Caki2 (cell line): Measurements from ENCODE around the gene NATD1. TPM values are rescaled to one million over a fixed set of nuclear protein-coding genes. Genes with fewer than 3 reads are reported as not detected.

Source experiments
- DNase-seq: peaks from one replicate; pipeline ENCODE4 v3.0.0-alpha.2; 2015; ENCODE audit warnings: low read depth
- in situ Hi-C: cut with HindIII; loops from 2 replicates; pipeline ENCODE4 v1.10.0; 2016; ENCODE audit warnings: low sequenced_read_pairs, low pct_unique_long_range_greater_than_20kb, mixed read lengths
- total RNA-seq: library from RNA; depleted of rRNA; stranded (reverse); fragments of >200 nt; shearing (Covaris generic); gene quantifications from 2 replicates; pipeline ENCODE4 v1.2.3, GENCODE V29; 2014; ENCODE audit warnings: low replicate concordance; rRNA removed

Gene NATD1, protein sequence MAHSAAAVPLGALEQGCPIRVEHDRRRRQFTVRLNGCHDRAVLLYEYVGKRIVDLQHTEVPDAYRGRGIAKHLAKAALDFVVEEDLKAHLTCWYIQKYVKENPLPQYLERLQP
- total RNA-seq: 0.10 TPM in 1 of 2 replicates, not detected in the other

DNA sequence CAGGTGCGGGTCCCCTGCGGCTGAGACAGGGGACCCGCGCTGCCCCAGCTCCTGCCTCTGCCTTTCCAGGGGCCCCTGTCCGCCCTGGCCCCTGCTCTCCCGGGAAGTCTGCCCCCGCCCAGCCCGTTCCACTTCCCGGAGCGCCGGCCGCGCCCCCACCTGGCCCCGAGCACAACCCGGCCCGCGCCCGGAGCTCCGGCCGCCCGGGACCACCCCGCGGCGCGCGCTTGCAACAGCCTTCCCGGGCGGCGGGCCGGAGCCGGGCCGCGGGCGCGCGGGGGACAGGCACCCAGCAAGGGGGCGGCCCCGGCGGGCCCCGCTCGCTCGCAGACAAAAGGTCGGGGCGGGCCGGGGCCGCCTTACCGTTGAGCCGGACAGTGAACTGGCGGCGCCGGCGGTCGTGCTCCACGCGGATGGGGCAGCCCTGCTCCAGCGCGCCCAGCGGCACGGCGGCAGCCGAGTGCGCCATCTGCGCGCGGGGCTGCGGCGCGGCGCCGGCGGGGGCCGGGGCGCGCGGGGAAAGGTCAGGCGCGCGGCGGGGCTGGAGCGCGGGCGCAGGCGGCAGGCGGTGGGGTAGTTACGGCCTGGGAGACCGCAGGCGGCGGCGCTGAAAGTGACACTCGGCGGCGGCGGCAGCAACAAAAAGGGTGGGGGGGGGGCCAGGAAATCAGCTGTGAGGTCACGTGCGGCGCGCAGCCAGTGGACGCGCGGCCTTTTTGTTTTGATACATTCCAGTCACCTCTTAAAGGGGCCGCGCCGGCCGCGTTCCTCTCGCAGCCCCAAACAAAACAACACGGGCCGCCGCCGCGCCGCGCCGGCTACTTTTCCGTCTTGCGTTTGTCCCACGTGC is at the start of gene NATD1:
NATD1 (minus strand) TSS at position 615 of the 850 bp plus-strand sequence; CDS start at position 469, 146 bp downstream.
- in situ Hi-C loops: no loop called here
- DNase-seq: peak; percentile 71

GRCh38 chr17:21301593-21302550 is 48.7 kb upstream of the NATD1 start:
- no peak for DNase-seq
- in situ Hi-C loops: no loop called here

GRCh38 chr17:21300601-21301571 is 47.7 kb upstream of the NATD1 start:
- DNase-seq: no peak
- in situ Hi-C loops: no loop called here

DNA sequence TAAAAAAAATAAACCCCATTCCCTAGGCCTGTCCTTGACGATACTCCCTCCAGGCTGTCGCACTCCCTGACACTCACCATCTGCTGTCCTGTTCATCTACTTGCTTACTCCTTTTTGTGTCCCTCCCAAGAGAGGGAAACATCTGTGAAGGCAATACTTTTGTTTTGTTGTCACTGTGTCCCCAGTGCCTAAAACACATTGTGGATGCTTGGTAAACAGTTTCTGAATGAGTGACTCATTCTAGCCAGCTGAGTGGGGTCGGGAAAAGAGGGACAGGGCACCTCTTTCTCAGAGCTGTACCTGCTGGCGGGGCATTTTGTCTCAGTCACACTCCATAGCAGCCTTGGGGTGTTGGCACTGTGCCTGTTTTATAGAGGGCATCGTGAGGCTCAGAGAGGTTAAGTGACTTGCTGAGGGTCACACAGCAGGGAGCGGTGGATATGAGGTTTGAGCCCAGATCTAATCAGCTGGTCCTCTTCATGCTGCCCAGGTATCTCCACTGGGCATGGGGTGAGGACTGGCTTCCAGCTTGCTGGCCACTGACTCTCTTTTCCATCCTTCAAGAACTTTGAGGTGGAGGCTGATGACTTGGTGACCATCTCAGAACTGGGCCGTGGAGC is 46.9 kb upstream of the NATD1 start:
- no peak for DNase-seq
- in situ Hi-C loops: no loop called here

- in situ Hi-C loops: no loop called here
Measured at GRCh38 chr17:21298983-21299519, 45.8 kb upstream of the NATD1 start.

DNA sequence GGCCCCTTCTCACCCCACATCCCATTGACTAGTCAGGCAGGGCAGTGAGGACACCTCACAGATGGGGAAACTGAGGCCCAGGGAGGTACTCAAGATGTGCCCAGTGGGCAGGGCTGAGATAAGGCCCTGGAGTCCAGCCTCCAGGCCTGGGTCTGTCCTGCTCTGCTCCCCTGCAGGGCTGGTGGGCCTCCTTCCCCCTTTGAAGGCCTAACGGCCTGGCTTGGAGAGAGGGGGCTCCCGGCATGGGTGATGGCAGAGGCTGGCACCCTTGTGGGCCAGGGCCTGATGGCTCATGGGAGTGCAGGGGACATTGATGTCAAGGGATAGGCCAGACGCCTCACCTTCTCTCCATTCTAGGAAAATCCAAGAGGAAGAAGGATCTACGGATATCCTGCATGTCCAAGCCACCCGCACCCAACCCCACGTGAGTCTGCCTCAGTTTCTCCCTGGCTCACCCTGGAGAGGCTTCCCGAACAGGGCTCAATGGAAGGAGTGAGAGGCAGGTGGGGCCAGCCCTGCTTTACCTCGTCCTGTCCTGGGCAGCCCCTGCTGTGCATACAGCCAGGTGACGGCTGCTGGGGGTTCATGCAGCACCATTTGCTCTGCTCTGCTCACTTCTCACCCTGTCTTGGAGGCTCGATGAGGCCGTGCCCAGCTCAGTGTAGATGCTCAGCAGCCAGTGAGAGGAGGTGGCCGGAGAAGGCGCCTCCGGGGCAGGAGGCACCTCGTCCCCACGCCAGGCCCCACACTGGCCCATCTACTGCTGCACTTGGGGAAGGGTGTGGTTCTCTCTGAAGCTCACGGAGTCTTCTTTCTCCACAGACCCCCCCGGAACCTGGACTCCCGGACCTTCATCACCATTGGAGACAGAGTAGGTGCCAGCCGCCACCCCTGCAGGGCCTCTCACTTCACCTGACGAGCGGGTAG is 45.1 kb upstream of the NATD1 start:
- no peak for DNase-seq

More at GRCh38 chr17:21298983-21299519, 45.8 kb upstream of the NATD1 start:
- DNase-seq: no peak

GRCh38 chr17:21297597-21297996 is 44.4 kb upstream of the NATD1 start:
- in situ Hi-C loops: no loop called here

More for the DNA sequence above, 45.1 kb upstream of the NATD1 start:
- in situ Hi-C loops: no loop called here

DNA sequence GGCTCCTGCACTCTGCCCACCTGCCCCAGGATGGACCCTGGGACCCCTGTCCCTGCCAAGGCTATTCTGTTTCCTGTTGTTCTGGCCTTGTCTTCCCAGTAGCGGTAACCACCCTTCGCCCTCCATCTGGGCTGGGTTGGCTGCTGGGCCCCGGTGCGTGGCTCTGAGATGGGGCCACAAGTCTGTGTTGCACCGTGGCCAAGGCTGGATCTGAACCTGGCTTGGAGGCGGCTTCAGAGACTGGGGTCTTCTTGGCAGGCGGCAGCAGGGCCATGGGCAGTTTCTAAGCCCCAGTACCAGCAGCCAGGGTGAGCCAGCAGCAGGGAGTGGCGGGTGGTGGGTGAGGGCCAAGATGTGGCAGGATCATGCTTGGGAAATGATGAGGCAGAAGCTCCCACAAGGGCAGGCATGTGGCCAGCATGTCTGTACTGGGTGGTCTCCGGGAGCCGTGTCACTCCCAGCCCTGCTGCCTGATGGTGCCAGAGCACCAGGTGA is 43.9 kb upstream of the NATD1 start:
- in situ Hi-C loops: no loop called here
- no peak for DNase-seq

More at GRCh38 chr17:21297597-21297996, 44.4 kb upstream of the NATD1 start:
- DNase-seq: no peak

DNA sequence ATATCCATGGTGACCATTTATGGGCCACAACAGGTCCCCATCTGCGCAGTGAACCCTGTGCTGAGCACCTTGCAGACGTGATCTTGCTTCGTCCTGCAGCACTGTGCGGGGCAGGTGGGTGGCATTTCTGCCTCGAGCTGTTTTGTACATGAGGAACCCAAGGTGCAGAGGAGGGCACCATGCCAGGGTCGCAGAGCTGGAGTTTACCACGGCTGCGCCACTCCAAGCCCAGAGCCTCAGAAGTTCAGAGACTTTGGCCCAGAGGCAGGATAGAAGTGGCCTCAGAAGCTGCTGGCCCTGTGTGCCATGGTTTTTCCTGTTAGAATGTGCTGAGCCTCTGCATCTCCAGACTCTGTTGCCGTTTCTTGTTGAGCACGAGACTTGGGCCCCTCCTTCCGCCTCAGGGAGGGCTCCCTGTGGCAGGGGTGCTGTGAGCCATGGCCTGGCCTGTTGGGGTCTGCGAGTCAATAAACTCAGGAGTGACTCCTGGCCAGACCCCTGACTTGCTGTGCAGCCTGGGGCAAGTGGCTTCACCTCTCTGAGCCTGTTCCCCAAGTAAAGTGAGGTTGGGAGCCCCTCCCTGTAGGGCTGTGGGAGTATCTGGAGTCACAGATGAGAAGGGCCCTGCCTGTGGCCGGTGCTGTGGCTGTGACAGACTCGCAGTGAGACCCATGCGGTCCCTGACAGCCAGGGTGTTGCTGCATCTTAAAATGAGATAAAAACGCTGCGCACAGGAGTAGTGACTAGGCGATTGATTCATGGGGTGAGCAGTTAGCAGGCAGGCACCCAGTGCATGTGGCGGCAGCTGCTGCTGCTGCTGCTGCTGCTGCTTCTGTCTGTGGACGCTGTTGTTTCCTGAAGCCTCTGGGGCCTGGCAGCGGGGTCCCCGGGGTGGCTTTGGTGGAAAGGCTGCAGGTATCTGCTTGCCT is 43.2 kb upstream of the NATD1 start:
- in situ Hi-C loops: no loop called here
- no peak for DNase-seq

- in situ Hi-C loops: no loop called here
- no peak for DNase-seq
Measured at GRCh38 chr17:21295036-21295952, 42.1 kb upstream of the NATD1 start.

DNA sequence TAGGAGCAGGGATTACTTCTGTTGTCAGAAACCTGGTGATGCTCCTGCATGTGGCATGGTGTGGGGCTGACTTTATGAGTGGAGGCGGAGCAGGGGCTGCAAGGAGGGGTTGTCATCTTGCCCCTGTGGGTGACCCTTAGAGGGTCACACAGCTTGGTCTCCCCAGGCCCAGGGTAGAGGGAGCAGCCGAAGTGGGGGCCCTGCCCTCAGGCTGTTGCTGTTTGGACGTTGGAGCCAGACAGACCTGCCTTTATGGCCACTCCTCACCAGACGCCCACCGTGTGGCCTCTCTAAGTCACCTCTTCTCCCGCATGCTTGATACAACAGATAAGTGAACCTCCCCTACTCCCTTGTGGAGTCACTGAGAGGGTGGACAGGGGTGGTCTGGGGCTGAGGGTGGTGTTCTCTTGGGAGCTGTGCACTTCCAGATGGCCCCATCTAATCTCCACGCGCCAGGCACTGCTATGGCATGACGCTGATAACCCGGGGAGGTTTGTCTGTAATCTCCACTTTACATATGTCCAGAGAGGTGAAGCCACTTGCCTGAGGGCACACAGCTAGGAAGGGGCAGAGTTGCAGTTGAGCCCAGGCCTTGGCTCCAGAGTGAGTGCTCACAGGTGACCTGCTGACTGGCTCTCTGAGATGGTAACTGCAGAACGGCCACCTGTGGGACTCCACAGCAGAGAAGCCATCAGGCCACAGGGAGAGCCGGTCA is 41.3 kb upstream of the NATD1 start:
- in situ Hi-C loops: no loop called here

DNA sequence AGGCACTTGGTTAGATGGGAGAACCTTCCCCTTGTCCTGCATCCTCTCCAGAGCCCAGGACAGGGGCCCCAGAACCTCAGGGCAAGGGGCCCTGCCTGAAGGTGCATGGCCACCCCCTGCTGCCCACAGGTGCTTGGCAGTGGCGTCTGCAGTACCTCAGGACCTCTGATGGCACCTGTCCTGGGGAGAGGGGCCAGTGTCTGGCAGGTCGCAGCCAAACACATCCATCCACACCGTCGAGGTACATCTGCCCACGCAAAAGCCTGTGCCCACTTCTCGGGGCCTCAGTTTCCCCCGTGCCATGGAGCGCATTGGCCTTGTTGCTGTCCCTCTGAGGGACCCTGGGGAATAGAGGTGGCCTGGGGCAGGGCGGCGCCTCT is 40.6 kb upstream of the NATD1 start:
- in situ Hi-C loops: no loop called here
- no peak for DNase-seq

More for the DNA sequence above, 41.3 kb upstream of the NATD1 start:
- no peak for DNase-seq
